K562 (cell line): ENCODE results near the gene SUPT20HL2. TPM values are rescaled to one million over a fixed set of nuclear protein-coding genes. Genes with fewer than 3 reads are reported as not detected.
A peak's percentile ranks its signal among the peaks of the same experiment; 100 is the strongest.
"Not testable (repeated sequence)": the region's sequence is repeated elsewhere in the genome, so short reads cannot be mapped to it uniquely, and the experiment has no call there.

Source experiments
- ATAC-seq: fragments of 200-7000 bp; cut with Tn5 transposase; 3 replicates; pipeline ENCODE4 v1.9.1; 2020; ENCODE audit warnings: moderate library complexity
- BruUV-seq: library from RNA; stranded (reverse); fragments of 400-500 nt; replicated peaks from 2 replicates; lab custom pipeline; 2021; lab: Mats Ljungman, UMichigan
- CTCF ChIA-PET: fragments of 300-600 bp; formaldehyde crosslinking; extraction: SDS; loops from one replicate; lab custom pipeline; 2021; ENCODE audit warnings: low intra/inter-chr PET ratio; lab: Yijun Ruan, JAX
- POLR2A ChIA-PET: fragments of 300-600, 350-650 bp; sonication (Branson Sonifier 250); formaldehyde crosslinking; extraction: SDS; loops from one replicate; lab custom pipeline; 2021; ENCODE audit warnings: antibody characterized with exemption, inconsistent platforms; lab: Yijun Ruan, JAX
- DNase-seq, 4 experiments: peaks; one replicate each; pipeline versions ENCODE4 v3.0.0 to v3.0.0-alpha.2; 2011 to 2018; ENCODE audit warnings: low spot score in 3 of 4, mixed read lengths in 3 of 4; ENCODE audit errors: extremely low read depth in 1 of 4
- FAIRE-seq: peaks from 2 replicates; lab custom pipeline; 2011; peaks lifted over from hg19 to GRCh38; lab: Jason Lieb, UNC
- H2AFZ ChIP-seq: 2 replicates; pipeline ENCODE4 v1.6.0; 2011; ENCODE audit warnings: low read depth, low read length, control low read depth, inconsistent platforms
- H3K27ac ChIP-seq: fragments of 200-600 bp; 3 replicates; pipeline ENCODE4 v1.8.0; 2011; ENCODE audit warnings: low read depth, mild to moderate bottlenecking, control low read depth, inconsistent platforms, low read length, moderate library complexity, mixed read lengths; ENCODE audit errors: extremely low read depth
- H3K27me3 ChIP-seq, 2 experiments: fragments of 300-600 bp in 1 of 2; 2 replicates in 1 of 2; 3 replicates in 1 of 2; pipeline versions ENCODE4 v1.6.0 to v1.8.0; 2011; ENCODE audit warnings: inconsistent platforms in 2 of 2, low read length in 2 of 2, mild to moderate bottlenecking in 1 of 2, mixed read lengths in 1 of 2, moderate library complexity in 1 of 2; ENCODE audit not compliant: control insufficient read depth in 2 of 2, insufficient read depth in 2 of 2
- H3K36me3 ChIP-seq: fragments of 300-600 bp; 3 replicates; pipeline ENCODE4 v1.8.0; 2011; ENCODE audit warnings: mild to moderate bottlenecking, low read length, inconsistent platforms; ENCODE audit not compliant: control insufficient read depth, insufficient read depth
- H3K4me1 ChIP-seq, 2 experiments: fragments of 200-600 bp in 1 of 2; replicated peaks in 1 of 2; 2 replicates in 1 of 2; 3 replicates in 1 of 2; pipeline versions ENCODE4 v1.5.1 to v1.8.0; 2011; ENCODE audit warnings: inconsistent platforms in 2 of 2, low read length in 2 of 2, mild to moderate bottlenecking in 1 of 2, mixed read lengths in 1 of 2, moderate library complexity in 1 of 2; ENCODE audit not compliant: control insufficient read depth in 2 of 2, insufficient read depth in 2 of 2
- H3K4me2 ChIP-seq: 2 replicates; pipeline ENCODE4 v1.6.1; 2011; ENCODE audit warnings: low read length, control low read depth, inconsistent platforms, mixed read lengths; ENCODE audit not compliant: insufficient read depth
- H3K4me3 ChIP-seq: fragments of 200-600 bp; sonication (generic), shearing (Covaris generic); 2 replicates; pipeline ENCODE4 v1.5.1; 2016; ENCODE audit warnings: control low read depth, inconsistent platforms
- H3K79me2 ChIP-seq: fragments of 200-600 bp; 3 replicates; pipeline ENCODE4 v1.8.0; 2011; ENCODE audit warnings: low read length, inconsistent platforms; ENCODE audit not compliant: control insufficient read depth, insufficient read depth
- H3K9ac ChIP-seq, 2 experiments: 2 replicates each; pipeline versions ENCODE4 v1.6.0 to v1.6.1; 2011; ENCODE audit warnings: low read depth in 2 of 2, low read length in 2 of 2, control low read depth in 1 of 2, inconsistent platforms in 1 of 2, mild to moderate bottlenecking in 1 of 2, mixed read lengths in 1 of 2; ENCODE audit not compliant: insufficient read depth in 1 of 2
- H3K9me1 ChIP-seq: one replicate; pipeline ENCODE4 v1.6.0; 2011; ENCODE audit warnings: inconsistent platforms, mild to moderate bottlenecking, low read length, moderate library complexity; ENCODE audit not compliant: control insufficient read depth, insufficient read depth
- H3K9me3 ChIP-seq: replicated peaks from 2 replicates; pipeline ENCODE4 v1.5.1; 2011; ENCODE audit warnings: low read depth, low read length, inconsistent platforms; ENCODE audit not compliant: control insufficient read depth, insufficient read depth
- H4K20me1 ChIP-seq: replicated peaks from 2 replicates; pipeline ENCODE4 v1.6.1; 2011; ENCODE audit warnings: low read length, inconsistent platforms, mixed read lengths; ENCODE audit not compliant: control insufficient read depth, insufficient read depth
- ATF6 ChIP-seq: sonication (generic); formaldehyde crosslinking; IDR thresholded peaks from 2 replicates; pipeline ENCODE4 v1.4.0; 2020; ENCODE audit warnings: mild to moderate bottlenecking, missing genetic modification reagents
- CXXC5 ChIP-seq: fragments of 250-450 bp; sonication (Bioruptor Pico); IDR thresholded peaks from 2 replicates; pipeline ENCODE4 v1.8.0; 2022; ENCODE audit warnings: inconsistent platforms, mild to moderate bottlenecking, moderate library complexity
- DACH1 ChIP-seq: fragments of 450-650 bp; IDR thresholded peaks from 2 replicates; pipeline ENCODE4 v1.6.1; 2018; ENCODE audit not compliant: partially characterized antibody
- HNRNPL ChIP-seq: fragments of 200-400 bp; formaldehyde crosslinking; IDR thresholded peaks from 2 replicates; pipeline ENCODE4 v1.6.1; 2017; ENCODE audit warnings: low read depth, mild to moderate bottlenecking, low read length
- NRF1 ChIP-seq, 2 experiments: fragments of 450-650 bp; IDR thresholded peaks in 1 of 2; conservative IDR thresholded peaks in 1 of 2; 2 replicates each; pipeline ENCODE4 v1.6.1; 2014; ENCODE audit warnings: mild to moderate bottlenecking in 2 of 2
- ZBTB7A ChIP-seq: IDR thresholded peaks from 2 replicates; pipeline ENCODE4 v1.6.1; 2011; ENCODE audit warnings: low read depth, mild to moderate bottlenecking, low read length, moderate library complexity, borderline replicate concordance; ENCODE audit not compliant: control insufficient read depth
- ZNF316 ChIP-seq: fragments of 450-650 bp; IDR thresholded peaks from 2 replicates; pipeline ENCODE4 v1.6.1; 2016
- WGBS: fragments of 100-300 bp; shearing (Covaris generic); methylation state at CpG from one replicate; pipeline ENCODE4 v1.1.6; 2016; ENCODE audit warnings: low coverage, mixed read lengths; ENCODE audit not compliant: insufficient coverage; ENCODE audit errors: missing lambda C conversion rate; 5-methylcytosine and 5-hydroxymethylcytosine counted together
- in situ Hi-C: fragments of 300-500 bp; cut with MboI; formaldehyde crosslinking; loops from 4 replicates; pipeline ENCODE4 v1.15.0; 2018; ENCODE audit warnings: inconsistent platforms, mixed read lengths
- intact Hi-C: fragments of 100-400 bp; cut with micrococcal nuclease; formaldehyde crosslinking; loops from 2 replicates; pipeline ENCODE4 v1.14.2; 2022
- polyA plus RNA-seq, 8 experiments: library from polyadenylated mRNA; depleted of rRNA in 4 of 8; stranded (reverse) in 5 of 8; unstranded in 3 of 8; fragments of >200 nt; fragmentation: Nextera tagmentation in 2 of 8; fragmentation: Illumina TruSeq in 1 of 8; extraction: Ambion mirVana in 2 of 8; extraction: Trizol in 1 of 8; gene quantifications; 2 replicates each; pipeline versions ENCODE4 v1.2.1 to v1.2.3, GENCODE V29; 2011 to 2014; ENCODE audit warnings: inconsistent platforms in 1 of 8, missing spikeins in 1 of 8
- total RNA-seq, 7 experiments: library from RNA; depleted of rRNA in 6 of 7; stranded (reverse); fragments of >200 nt in 6 of 7; fragmentation: Illumina TruSeq in 2 of 7; extraction: Trizol in 2 of 7; gene quantifications; 2 replicates each; pipeline versions ENCODE4 v1.2.1 to v1.2.3, GENCODE V29; 2011 to 2021; ENCODE audit warnings: low replicate concordance in 1 of 7

Gene SUPT20HL2
- total and polyA plus RNA-seq, 9 of the 15 experiments (the other 6 are each of a cell fraction or from before 2014, with no cell fraction given): 0.04 TPM; not detected in 8

GRCh38 chrX:24362089-24362745 is 48.3 kb upstream of the SUPT20HL2 start:
- H3K9me3 ChIP-seq, in situ Hi-C loops, H3K9ac ChIP-seq, DNase-seq, FAIRE-seq, intact Hi-C loops, H3K4me1 ChIP-seq, POLR2A ChIA-PET, H3K79me2 ChIP-seq, H3K27ac ChIP-seq, H4K20me1 ChIP-seq: not testable (repeated sequence)
- H3K27me3 ChIP-seq: peaks cover 0 to 30% of the 10 kb centered on the region in 2 experiments; a peak in 3 of 5 replicates
- WGBS: 2% methylated on average over 21 of the region's 41 CpGs
- 0 out of 4 replicates have a peak, but pooled peaks of 1 of the 2 experiments have one; percentile 15 for TF ChIP-seq NRF1 (conservative IDR thresholded peaks at IDR 0.05 in 1 of 2, IDR thresholded peaks at IDR 0.05 in 1 of 2)
- TF ChIP-seq, all 486 proteins: peak for 1; not testable (repeated sequence) for 485
- H3K4me2 ChIP-seq, H3K9me1 ChIP-seq, BruUV-seq, ATAC-seq, H2AFZ ChIP-seq, CTCF ChIA-PET, H3K36me3 ChIP-seq, H3K4me3 ChIP-seq: not testable (repeated sequence)

GRCh38 chrX:24360272-24360671 is 46.4 kb upstream of the SUPT20HL2 start, which contains the start of gene SUPT20HL1:
SUPT20HL1 (plus strand) TSS chrX:24360639; CDS start chrX:24362761, 2,122 bp downstream.
- H3K4me3 ChIP-seq: no peak within 1 kb of the TSS
- ChIA-PET POLR2A (no interaction called here), CTCF (no interaction called here)
- intact Hi-C loops (no loop called here), in situ Hi-C loops (no loop called here)
- no peak for DNase-seq
- H3K9me1 ChIP-seq: no peaks in the 10 kb centered on the region
- H4K20me1 ChIP-seq: no peaks in the 10 kb centered on the region
- no peaks in the 10 kb centered on the region for H3K36me3 ChIP-seq
- H3K27me3 ChIP-seq: peaks cover 0 to 30% of the 10 kb centered on the region in 2 experiments; a peak in 3 of 5 replicates
- no peak for FAIRE-seq
- no peak within 1 kb of the TSS for H3K27ac ChIP-seq
- H3K9me3 ChIP-seq: no peaks in the 10 kb centered on the region
- no peaks in the 10 kb centered on the region for H3K79me2 ChIP-seq
- peaks cover 0 to 5% of the 10 kb centered on the region in 2 experiments; a peak in 1 of 5 replicates for H3K4me1 ChIP-seq
- no peak within 1 kb of the TSS for H3K9ac ChIP-seq
- BruUV-seq: no TSS peak
- no peak within 1 kb of the TSS for H2AFZ ChIP-seq
- no peak within 1 kb of the TSS for H3K4me2 ChIP-seq
- ATAC-seq: no peak
- WGBS: 0% methylated on average over 3 of the region's 3 CpGs
- TF ChIP-seq DACH1 (no peak), ZBTB7A (no peak), ATF6 (no peak), CXXC5 (no peak), HNRNPL (no peak), ZNF316 (no peak)
